IMR-90 (cell line): ENCODE data around the gene BMP7. TPM values are rescaled to one million over a fixed set of nuclear protein-coding genes. Genes with fewer than 3 reads are reported as not detected.

Source experiments
- ATAC-seq: fragments of 200-7000 bp; cut with Tn5 transposase; 2 replicates; pipeline ENCODE4 v1.9.1; 2020; ENCODE audit warnings: low read depth, mild to moderate bottlenecking, moderate library complexity
- BruUV-seq: library from RNA; stranded (reverse); fragments of 400-500 nt; replicated peaks from 2 replicates; lab custom pipeline; 2021; lab: Mats Ljungman, UMichigan
- CTCF ChIA-PET: fragments of 300-600 bp; formaldehyde crosslinking; extraction: SDS; loops from one replicate; lab custom pipeline; 2021; ENCODE audit warnings: antibody characterized with exemption; lab: Yijun Ruan, JAX
- POLR2A ChIA-PET: fragments of 300-600 bp; sonication (Branson Sonifier 250); formaldehyde crosslinking; loops from one replicate; lab custom pipeline; 2022; ENCODE audit warnings: antibody characterized with exemption; ENCODE audit not compliant: unreplicated experiment; lab: Charles Lee
- DNase-seq: peaks from one replicate; pipeline ENCODE4 v3.0.0; 2013
- H2AFZ ChIP-seq: replicated peaks from 2 replicates; pipeline ENCODE3; 2013; ENCODE audit warnings: low read length, mild to moderate bottlenecking; ENCODE audit not compliant: poor library complexity
- H2AK5ac ChIP-seq: 2 replicates; pipeline ENCODE4 v1.6.1; 2013; ENCODE audit warnings: low read depth, low read length, inconsistent platforms
- H2AK9ac ChIP-seq: replicated peaks from 2 replicates; pipeline ENCODE3; 2013; ENCODE audit warnings: mild to moderate bottlenecking, low read depth, low read length, moderate library complexity; ENCODE audit not compliant: poor library complexity
- H2BK120ac ChIP-seq: 2 replicates; pipeline ENCODE4 v1.6.1; 2013; ENCODE audit warnings: low read depth, low read length, inconsistent platforms
- H2BK15ac ChIP-seq: 3 replicates; pipeline ENCODE4 v1.6.1; 2013; ENCODE audit warnings: low read depth, low read length, inconsistent platforms
- H2BK20ac ChIP-seq: 2 replicates; pipeline ENCODE4 v1.6.1; 2013; ENCODE audit warnings: low read depth, mild to moderate bottlenecking, inconsistent platforms, low read length, moderate library complexity
- H2BK5ac ChIP-seq: 2 replicates; pipeline ENCODE4 v1.6.1; 2013; ENCODE audit warnings: mild to moderate bottlenecking, low read depth, low read length, inconsistent platforms; ENCODE audit not compliant: poor library complexity, severe bottlenecking
- H3K14ac ChIP-seq: replicated peaks from 2 replicates; pipeline ENCODE4 v1.6.1; 2013; ENCODE audit warnings: low read depth, low read length, inconsistent platforms
- H3K18ac ChIP-seq: 2 replicates; pipeline ENCODE4 v1.6.1; 2013; ENCODE audit warnings: low read depth, low read length, control low read depth
- H3K23ac ChIP-seq: 2 replicates; pipeline ENCODE4 v1.6.1; 2013; ENCODE audit warnings: low read depth, low read length, inconsistent platforms
- H3K27ac ChIP-seq: 2 replicates; pipeline ENCODE4 v1.5.1; 2013; ENCODE audit warnings: mild to moderate bottlenecking, control low read depth, low read length; ENCODE audit not compliant: insufficient read depth
- H3K27me3 ChIP-seq: 2 replicates; pipeline ENCODE4 v1.6.1; 2013; ENCODE audit warnings: low read length; ENCODE audit not compliant: control insufficient read depth, insufficient read depth
- H3K36me3 ChIP-seq: 2 replicates; pipeline ENCODE4 v1.6.1; 2013; ENCODE audit warnings: low read length, mixed read lengths; ENCODE audit not compliant: control insufficient read depth, insufficient read depth
- H3K4ac ChIP-seq: 2 replicates; pipeline ENCODE4 v1.6.1; 2013; ENCODE audit warnings: low read depth, low read length, inconsistent platforms
- H3K4me1 ChIP-seq: 2 replicates; pipeline ENCODE4 v1.6.1; 2013; ENCODE audit warnings: low read length, mixed read lengths; ENCODE audit not compliant: control insufficient read depth, insufficient read depth
- H3K4me2 ChIP-seq: 2 replicates; pipeline ENCODE4 v1.6.1; 2013; ENCODE audit warnings: low read depth, mild to moderate bottlenecking, control low read depth, low read length, moderate library complexity
- H3K4me3 ChIP-seq: 2 replicates; pipeline ENCODE4 v1.5.1; 2013; ENCODE audit warnings: low read depth, mild to moderate bottlenecking, control low read depth, low read length, moderate library complexity; ENCODE audit not compliant: insufficient read depth
- H3K56ac ChIP-seq: 2 replicates; pipeline ENCODE4 v1.6.1; 2013; ENCODE audit warnings: low read length, inconsistent platforms; ENCODE audit not compliant: insufficient read depth; ENCODE audit errors: extremely low read depth
- H3K79me1 ChIP-seq, 2 experiments: 2 replicates each; pipeline ENCODE4 v1.6.1; 2013; ENCODE audit warnings: low read length in 2 of 2, inconsistent platforms in 1 of 2, low read depth in 1 of 2
- H3K9ac ChIP-seq: 2 replicates; pipeline ENCODE4 v1.6.1; 2013; ENCODE audit warnings: low read depth, low read length, control low read depth
- H3K9me1 ChIP-seq: 2 replicates; pipeline ENCODE4 v1.6.1; 2013; ENCODE audit warnings: low read length, inconsistent platforms; ENCODE audit not compliant: insufficient read depth
- H3K9me3 ChIP-seq: 2 replicates; pipeline ENCODE4 v1.6.1; 2013; ENCODE audit warnings: low read length; ENCODE audit not compliant: control insufficient read depth, insufficient read depth
- H4K20me1 ChIP-seq: 2 replicates; pipeline ENCODE4 v1.6.1; 2013; ENCODE audit warnings: low read length, inconsistent platforms; ENCODE audit not compliant: insufficient read depth
- H4K5ac ChIP-seq: 2 replicates; pipeline ENCODE4 v1.6.1; 2013; ENCODE audit warnings: mild to moderate bottlenecking, low read depth, low read length, control low read depth
- H4K8ac ChIP-seq, 2 experiments: 2 replicates each; pipeline ENCODE4 v1.6.1; 2013; ENCODE audit warnings: low read depth in 2 of 2, low read length in 2 of 2, control low read depth in 1 of 2, inconsistent platforms in 1 of 2
- H4K91ac ChIP-seq: 2 replicates; pipeline ENCODE4 v1.6.1; 2013; ENCODE audit warnings: low read depth, low read length, inconsistent platforms; ENCODE audit not compliant: insufficient read depth
- CHD1 ChIP-seq: IDR thresholded peaks from 2 replicates; pipeline ENCODE4 v1.6.1; 2012; ENCODE audit warnings: low read depth, low read length, improper control_type of control experiment
- CTCF ChIP-seq: conservative IDR thresholded peaks from 2 replicates; pipeline ENCODE4 v1.5.1; 2012; ENCODE audit warnings: mild to moderate bottlenecking, low read depth, low read length, improper control_type of control experiment
- ELK1 ChIP-seq: fragments of 150-350 bp; IDR thresholded peaks from 2 replicates; pipeline ENCODE4 v1.6.1; 2016; ENCODE audit warnings: low read depth, mild to moderate bottlenecking, low read length, moderate library complexity, borderline replicate concordance
- FOS ChIP-seq: fragments of 150-350 bp; IDR thresholded peaks from 2 replicates; pipeline ENCODE4 v1.6.1; 2016; ENCODE audit warnings: low read depth, low read length
- MAFK ChIP-seq: IDR thresholded peaks from 2 replicates; pipeline ENCODE4 v1.6.1; 2012; ENCODE audit warnings: low read depth, low read length, improper control_type of control experiment
- RAD21 ChIP-seq: IDR thresholded peaks from 2 replicates; pipeline ENCODE4 v1.6.1; 2012; ENCODE audit warnings: low read length, improper control_type of control experiment
- RCOR1 ChIP-seq: IDR thresholded peaks from 2 replicates; pipeline ENCODE4 v1.6.1; 2012; ENCODE audit warnings: mild to moderate bottlenecking, low read length, improper control_type of control experiment; ENCODE audit not compliant: insufficient replicate concordance
- WGBS, 2 experiments: methylation state at CpG; one replicate each; pipeline versions ENCODE4 v1.1.5 to v1.1.7; 2013; ENCODE audit warnings: missing lambda C conversion rate in 2 of 2; ENCODE audit not compliant: insufficient read length in 1 of 2; ENCODE audit errors: extremely low coverage in 2 of 2; 5-methylcytosine and 5-hydroxymethylcytosine counted together
- dilution Hi-C: fragments of 300-500 bp; cut with HindIII; formaldehyde crosslinking; loops from one replicate; pipeline ENCODE4 v1.14.3; 2018; ENCODE audit warnings: low sequenced_read_pairs; ENCODE audit not compliant: unreplicated experiment
- in situ Hi-C: fragments of 300-500 bp; cut with MboI; formaldehyde crosslinking; loops from 3 replicates; pipeline ENCODE4 v1.14.3; 2019; ENCODE audit warnings: low sequenced_read_pairs, inconsistent platforms, mixed read lengths
- intact Hi-C: fragments of 100-400 bp; cut with micrococcal nuclease; formaldehyde crosslinking; loops from 2 replicates; pipeline ENCODE4 v1.10.0; 2022
- polyA plus RNA-seq, 3 experiments: library from polyadenylated mRNA; depleted of rRNA; stranded (reverse); fragments of >200 nt; gene quantifications; 2 replicates each; pipeline ENCODE4 v1.2.3, GENCODE V29; 2012; ENCODE audit warnings: low replicate concordance in 1 of 3
- total RNA-seq: library from RNA; depleted of rRNA; stranded (reverse); fragments of >200 nt; gene quantifications from 2 replicates; pipeline ENCODE4 v1.2.3, GENCODE V29; 2012

The BMP7 gene
- total and polyA plus RNA-seq, 2 of the 4 experiments (the other 2 are of a cell fraction): not detected

- Histone ChIP-seq H4K5ac (no peak overlapping the region), H2BK15ac (no peak overlapping the region), H3K27ac (no peak overlapping the region), H3K9me1 (no peaks in the 10 kb centered on the region), H3K27me3 (no peaks in the 10 kb centered on the region; the same call in 1 of the 2 replicates), H3K9me3 (no peaks in the 10 kb centered on the region; the same call in none of the 2 replicates), H3K56ac (no peak overlapping the region), H2BK120ac (no peak overlapping the region), H2AK5ac (no peak overlapping the region), H2BK5ac (no peak overlapping the region), H3K4me2 (no peak overlapping the region), H2AK9ac (no peak overlapping the region), H3K36me3 (no peaks in the 10 kb centered on the region), H4K20me1 (no peaks in the 10 kb centered on the region), H3K79me1 (no peaks in the 10 kb centered on the region), H3K9ac (no peak overlapping the region), H3K4ac (no peak overlapping the region), H2BK20ac (no peak overlapping the region), H3K18ac (no peak overlapping the region), H3K4me1 (no peaks in the 10 kb centered on the region), H3K23ac (no peak overlapping the region), H3K4me3 (no peak overlapping the region), H2AFZ (no peak overlapping the region), H4K91ac (no peak overlapping the region), H4K8ac (no peak overlapping the region), H3K14ac (no peak overlapping the region)
- dilution Hi-C loops: no loop called here
- no CpG with 5 or more reads among the region's 2 CpGs for WGBS, 2 experiments
- in situ Hi-C loops: no loop called here
- intact Hi-C loops: no loop called here
- no peak for DNase-seq
- ChIA-PET POLR2A (no interaction called here), CTCF (no interaction called here)
- BruUV-seq: no TSS peak
- ATAC-seq: no peak
- TF ChIP-seq RCOR1 (no peak), RAD21 (no peak), CHD1 (no peak), MAFK (no peak), CTCF (no peak), ELK1 (no peak), FOS (no peak)
Observed at GRCh38 chr20:57231951-57232428, 34.5 kb downstream of the BMP7 start.
